Cerebellar nuclear complex (tissue), 1 donor: ENCODE data around the gene TXLNB.

Experiments
- DNase-seq, 2 experiments: peaks; one replicate each; lab custom pipeline; 2025; lab: John Stamatoyannopoulos, UW

Gene TXLNB

DNA sequence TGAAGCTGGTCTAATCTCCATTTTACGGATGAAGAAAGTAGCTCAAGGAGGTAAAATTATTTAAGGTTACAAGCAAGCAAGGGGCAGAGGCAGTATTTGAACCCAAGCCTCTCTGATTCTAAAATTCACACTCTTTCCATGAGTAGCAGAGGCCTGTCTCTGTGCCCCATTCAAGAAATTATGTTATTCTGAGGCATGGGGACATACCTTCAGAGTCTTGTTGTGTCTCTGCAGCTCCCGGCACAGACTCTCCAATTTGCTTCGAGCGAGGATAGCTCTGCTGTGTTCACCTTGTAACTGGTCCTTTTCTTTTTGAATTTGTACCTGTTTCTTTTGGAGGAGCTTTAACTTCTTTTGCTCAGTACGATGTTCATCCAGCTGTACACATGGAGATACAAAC lies 21.5 kb downstream of the TXLNB start:
- DNase-seq, result no peak

GRCh38 chr6:139265512-139266190 lies 26.1 kb downstream of the TXLNB start:
- DNase-seq, result no peak

DNA sequence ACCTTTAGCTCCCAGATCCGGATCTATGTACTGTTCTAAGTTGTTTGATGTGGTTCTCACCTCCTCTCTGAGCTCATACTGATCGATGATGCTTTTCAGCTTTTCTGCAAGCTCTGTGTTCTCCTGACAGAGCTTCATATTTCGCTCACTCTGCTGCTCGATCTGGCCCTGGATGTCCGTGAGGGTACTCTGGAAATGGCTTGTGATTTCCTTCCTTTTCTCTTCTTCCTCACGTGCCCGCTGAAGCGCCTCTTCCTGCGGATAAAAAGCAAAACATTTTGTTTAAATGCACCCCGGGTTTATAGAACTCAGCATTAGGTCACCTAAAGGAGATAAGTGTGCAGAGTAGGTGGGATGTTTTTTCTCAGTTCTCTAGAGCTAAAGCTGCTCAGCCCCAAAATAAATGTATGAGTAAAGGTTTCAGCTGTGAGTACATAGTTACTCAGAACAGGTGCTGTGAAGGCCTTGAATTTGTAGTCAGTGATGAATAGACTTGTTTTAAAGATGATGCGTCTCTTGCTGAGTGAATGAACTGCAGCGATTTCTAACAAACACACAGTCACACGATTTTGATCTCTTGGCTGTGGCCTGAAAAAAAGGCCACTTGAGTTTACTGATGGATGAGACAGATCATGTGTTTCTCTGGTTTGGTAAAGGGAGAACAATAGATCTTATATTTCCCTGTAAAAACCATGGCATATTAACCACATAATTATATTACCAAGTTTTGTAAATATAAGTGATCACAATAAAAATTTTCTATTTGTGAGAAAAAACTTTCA lies 29.1 kb downstream of the TXLNB start:
- DNase-seq, result no peak

- DNase-seq, result no peak
Measured at GRCh38 chr6:139257821-139258398, 33.9 kb downstream of the TXLNB start.

- DNase-seq, result no peak
Measured at GRCh38 chr6:139257291-139257690, 34.5 kb downstream of the TXLNB start.

DNA sequence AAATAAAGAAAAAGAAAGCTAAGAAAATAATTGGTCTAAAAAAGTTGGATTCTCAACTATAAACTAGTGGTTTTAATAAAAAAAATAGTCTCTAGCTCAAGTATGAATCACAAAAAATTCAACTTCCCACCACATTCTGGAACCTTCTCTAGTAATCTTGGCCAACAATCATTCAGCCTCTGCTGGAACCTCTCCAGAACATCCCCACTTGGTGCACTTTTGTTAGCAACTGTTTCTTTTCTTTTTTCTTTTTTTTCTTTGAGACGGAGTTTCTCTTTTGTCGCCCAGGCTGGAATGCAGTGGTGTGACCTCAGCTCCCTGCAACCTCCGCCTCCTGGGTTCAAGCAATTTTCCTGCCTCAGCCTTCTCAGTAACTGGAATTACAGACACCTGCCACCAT lies 35.7 kb downstream of the TXLNB start:
- DNase-seq, result no peak

- DNase-seq, result no peak
Measured at GRCh38 chr6:139254196-139254595, 37.6 kb downstream of the TXLNB start.

DNA sequence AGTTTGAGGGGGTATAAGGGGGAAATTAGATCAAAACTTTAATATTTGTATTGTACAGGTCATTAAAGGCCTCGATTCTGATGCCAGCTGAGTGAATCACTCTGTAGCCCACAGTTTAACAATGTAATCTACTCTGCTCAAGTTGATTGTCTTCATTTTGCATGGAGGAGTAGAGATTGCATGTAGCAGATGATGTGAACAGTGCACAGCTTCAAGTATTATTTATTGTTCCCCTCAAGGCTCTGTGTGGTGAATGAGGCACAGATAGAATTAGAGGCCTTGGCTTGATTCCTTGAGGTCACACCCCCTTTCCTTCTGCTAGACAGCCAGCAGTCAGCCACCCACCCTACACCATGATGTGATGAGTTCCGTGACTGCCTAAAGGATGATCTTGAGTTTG lies 38.1 kb downstream of the TXLNB start:
- DNase-seq, result no peak

DNA sequence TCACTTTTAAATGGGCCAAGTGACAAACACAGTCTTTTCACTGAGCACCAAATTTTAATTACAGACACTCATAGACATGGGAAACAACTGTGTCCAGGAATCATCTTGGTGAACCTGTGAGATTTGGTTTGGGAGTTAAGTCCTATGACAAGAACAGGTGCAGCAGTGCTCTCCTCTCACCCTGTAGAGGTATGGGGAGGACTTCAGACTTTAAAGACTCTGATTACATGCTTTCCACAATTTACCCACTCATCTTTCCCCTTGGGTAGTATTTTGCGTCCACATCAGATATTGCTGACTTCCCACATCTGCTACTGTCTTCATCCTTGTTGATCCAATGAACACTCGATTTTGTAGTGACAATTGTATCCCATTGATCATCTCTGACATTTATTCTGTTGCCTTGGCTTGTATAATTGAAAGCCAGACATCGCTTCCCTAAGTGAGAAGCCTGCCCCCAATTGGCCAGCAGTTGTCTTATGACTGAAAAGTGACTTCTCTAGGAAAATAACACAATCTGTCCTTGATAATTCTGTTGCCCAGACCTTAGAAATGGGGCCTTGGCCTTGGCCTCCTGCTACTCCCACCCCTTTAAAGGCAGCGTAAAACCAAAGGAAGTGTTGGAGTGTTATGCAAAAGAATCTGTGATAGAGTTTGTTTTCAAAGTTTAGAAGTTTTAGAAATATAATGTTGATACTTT lies 40.0 kb downstream of the TXLNB start:
- DNase-seq, result no peak

DNA sequence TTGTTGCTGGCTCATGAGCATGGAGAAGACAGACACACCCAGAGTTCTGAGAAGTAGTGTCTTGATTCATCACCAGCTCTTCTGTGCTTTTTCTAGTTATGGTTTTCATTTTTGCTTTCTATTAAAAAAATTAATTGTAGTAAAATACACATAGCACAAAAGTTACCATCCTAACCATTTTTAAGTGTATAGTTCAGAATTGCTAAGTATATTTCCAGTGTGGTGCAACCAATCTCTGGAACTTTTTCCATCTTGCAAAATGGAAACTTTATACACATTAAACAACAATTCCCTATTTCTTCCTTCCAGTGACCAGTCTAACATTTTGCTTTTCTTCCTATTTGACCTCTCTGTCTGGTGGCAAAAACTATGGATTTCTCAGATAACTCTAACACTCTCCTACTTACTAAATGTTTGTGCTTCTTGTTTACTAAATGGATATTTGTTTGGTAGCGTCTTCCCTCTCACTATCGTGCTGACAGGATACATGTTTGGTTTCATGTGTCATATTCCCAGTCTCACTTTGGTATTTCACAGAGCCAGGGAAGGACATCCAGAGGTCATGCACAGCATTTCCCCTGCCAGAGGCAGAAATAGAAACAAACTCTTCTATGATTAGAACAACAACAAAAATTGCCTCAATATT lies 40.6 kb downstream of the TXLNB start:
- no peak for DNase-seq

DNA sequence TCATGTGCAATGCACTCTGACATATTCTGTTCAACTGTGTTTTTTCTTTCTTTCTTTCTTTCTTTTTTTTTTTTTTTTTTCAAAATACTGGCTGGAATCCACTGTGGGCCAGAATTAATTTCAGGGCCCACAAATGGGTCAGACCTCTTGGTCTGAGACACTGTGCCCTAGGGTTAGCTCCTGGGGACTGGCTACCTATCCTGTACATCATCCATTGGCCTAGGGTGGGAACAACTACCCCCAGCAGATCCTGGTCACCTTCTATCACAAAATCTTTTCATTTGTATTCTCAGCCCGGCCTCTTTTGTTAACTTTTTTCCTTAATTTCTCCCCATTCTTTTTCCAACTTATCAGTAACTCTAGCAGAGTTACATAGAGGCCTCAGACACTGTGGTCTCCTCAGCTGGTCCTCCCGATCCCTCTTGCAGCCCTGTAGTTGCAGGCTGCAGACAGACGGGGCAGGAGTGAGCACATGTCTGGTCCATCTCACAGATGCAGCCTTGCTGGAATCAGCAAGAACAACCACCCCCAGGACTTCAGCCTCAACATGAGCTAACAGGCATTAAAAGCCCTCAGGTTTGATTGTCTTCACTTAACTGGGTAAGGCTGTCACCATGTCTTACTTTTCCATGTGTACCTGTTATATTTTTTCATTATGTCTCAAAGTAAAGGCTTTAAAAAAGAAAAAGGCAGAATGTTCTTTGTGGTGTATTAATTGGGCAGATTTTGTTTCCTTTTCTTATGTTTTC lies 41.3 kb downstream of the TXLNB start:
- DNase-seq, result no peak

- no peak for DNase-seq
Measured at GRCh38 chr6:139249395-139249794, 42.4 kb downstream of the TXLNB start.

GRCh38 chr6:139248911-139249310 lies 42.9 kb downstream of the TXLNB start:
- no peak for DNase-seq

GRCh38 chr6:139247618-139248017 lies 44.2 kb downstream of the TXLNB start:
- DNase-seq, result no peak

DNA sequence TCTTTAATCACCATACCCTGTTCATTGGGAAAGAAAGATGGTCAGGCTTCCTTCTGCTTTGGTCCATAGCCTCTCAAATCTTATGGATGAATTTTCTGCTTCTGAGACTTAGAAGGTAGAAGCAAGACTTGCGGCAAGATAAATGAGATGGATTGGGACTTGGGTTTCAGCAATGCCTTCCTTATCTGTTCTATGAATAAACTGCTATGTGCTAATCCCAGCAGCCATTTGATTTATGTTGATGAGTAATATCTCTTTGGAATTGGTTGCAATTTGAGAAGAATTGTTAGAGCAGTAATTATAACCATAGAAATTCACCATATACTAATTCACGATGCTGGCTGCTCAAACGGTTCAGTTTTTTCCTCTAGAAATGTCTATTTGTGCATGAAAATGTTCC lies 48.3 kb downstream of the TXLNB start:
- DNase-seq, result no peak

- DNase-seq, result no peak
Measured at GRCh38 chr6:139242457-139243240, 49.1 kb downstream of the TXLNB start.

GRCh38 chr6:139240161-139241010 lies 51.4 kb downstream of the TXLNB start:
- DNase-seq, result no peak

DNA sequence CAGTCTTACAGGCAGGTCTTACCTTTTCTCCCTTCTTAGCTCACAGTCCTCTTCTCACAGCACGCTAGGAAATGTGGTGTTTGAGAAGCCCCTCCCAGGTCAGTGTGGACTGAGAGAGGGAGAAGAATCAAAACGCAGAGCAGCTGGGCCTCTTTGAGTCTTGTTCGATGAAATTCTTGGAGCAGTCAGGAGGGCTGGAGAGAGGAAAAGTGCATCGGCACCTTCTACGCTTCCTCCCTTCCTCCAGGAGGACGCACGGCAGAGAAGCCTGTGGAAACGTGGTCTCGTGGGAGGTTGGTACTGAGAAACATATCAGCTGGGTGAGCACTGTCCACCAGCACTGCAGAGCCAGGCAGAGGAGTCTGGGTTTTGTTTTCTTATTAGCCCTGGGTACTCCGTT lies 52.7 kb downstream of the TXLNB start:
- no peak for DNase-seq

DNA sequence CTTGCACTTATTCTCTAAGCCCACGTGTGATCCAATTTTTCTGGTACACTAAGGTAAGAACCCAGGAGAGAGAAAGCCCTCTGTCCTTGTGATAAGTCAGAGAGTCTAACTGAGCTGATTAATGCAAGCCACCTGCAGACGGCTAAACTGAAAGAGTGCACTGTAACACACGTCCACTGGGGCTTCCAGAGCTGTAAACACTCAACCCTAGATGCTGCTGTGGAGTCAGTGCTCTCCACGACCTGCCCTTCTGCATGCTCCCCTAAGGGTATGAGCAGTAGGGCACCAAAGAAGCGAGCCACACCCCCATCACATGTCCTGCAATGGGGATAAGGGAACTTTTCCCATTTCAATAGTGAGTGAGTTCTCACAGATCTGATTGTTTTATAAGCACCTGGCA lies 55.7 kb downstream of the TXLNB start:
- DNase-seq, result no peak

DNA sequence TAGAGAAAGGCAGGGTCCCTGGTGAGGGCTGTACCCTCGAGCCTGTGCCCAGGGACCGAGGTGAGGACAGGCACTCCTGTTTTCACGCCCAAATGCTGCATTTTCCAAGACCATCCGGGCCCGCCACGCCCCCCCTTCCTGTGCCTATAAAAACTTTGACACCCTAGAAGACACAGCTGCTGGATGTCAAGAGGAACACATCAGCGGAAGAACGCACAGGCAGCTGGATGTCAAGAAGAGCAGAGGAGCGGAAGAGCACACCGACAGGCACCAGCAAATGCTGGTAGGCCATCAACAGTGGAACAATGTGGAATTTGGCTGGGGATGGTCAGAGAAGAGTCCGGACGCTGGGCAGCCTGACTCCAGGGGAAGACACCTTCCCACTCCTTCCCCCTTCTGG lies 56.1 kb downstream of the TXLNB start:
- DNase-seq, result no peak
